Measurements from ENCODE around the gene STRAP. TPM values are rescaled to one million over a fixed set of nuclear protein-coding genes. Genes with fewer than 3 reads are reported as not detected.

The STRAP gene
- total and polyA plus RNA-seq, 10 donors: 41.9 to 68.8 (median 57.2) TPM

GRCh38 chr12:15858353-15858752 lies 23.8 kb upstream of the STRAP start:
- intact Hi-C loops (cut with DNase I; ENCODE audit: low total_unique reads): loop anchor here (5.0 to 10.0 kb wide), 2 partner anchors 266 to 584 kb away; no protein-coding TSS in a partner anchor
- Histone ChIP-seq H3K4me3 (no peak overlapping the region), H3K4me1 (peaks cover 0 to 3% (median 0%) of the 10 kb centered on the region in 6 donors), H3K36me3 (no peaks in the 10 kb centered on the region), H3K9me3 (no peaks in the 10 kb centered on the region), H3K27ac (no peak overlapping the region), H3K27me3 (replicated peaks in 1 of 7) (peaks cover 0 to 14% (median 0%) of the 10 kb centered on the region in 7 donors)
- 31 to 47% (median 40%) methylated on average over 2 of the region's 2 CpGs for WGBS, 5 donors
- no peak for TF ChIP-seq CTCF (IDR thresholded peaks at IDR 0.05 in 8 of 11, conservative IDR thresholded peaks at IDR 0.05 in 3 of 11)
- TF ChIP-seq POLR2AphosphoS5 (IDR thresholded peaks at IDR 0.05): no peak
- TF ChIP-seq POLR2A (IDR thresholded peaks at IDR 0.05): no peak
- no peak for DNase-seq

- H3K27me3 ChIP-seq (replicated peaks in 1 of 7): peaks cover 0 to 14% (median 0%) of the 10 kb centered on the region in 7 donors
- H3K4me1 ChIP-seq: peaks cover 0 to 9% (median 0%) of the 10 kb centered on the region in 6 donors
- no peak for TF ChIP-seq POLR2AphosphoS5 (IDR thresholded peaks at IDR 0.05)
- no peak for TF ChIP-seq CTCF (IDR thresholded peaks at IDR 0.05 in 8 of 11, conservative IDR thresholded peaks at IDR 0.05 in 3 of 11)
- no peak for TF ChIP-seq POLR2A (IDR thresholded peaks at IDR 0.05)
- H3K27ac ChIP-seq: no peak overlapping the region
- H3K9me3 ChIP-seq: no peaks in the 10 kb centered on the region
- WGBS, 5 donors: 76 to 90% (median 81%) methylated on average over 4 of the region's 4 CpGs
- H3K4me3 ChIP-seq: no peak overlapping the region
- no peaks in the 10 kb centered on the region for H3K36me3 ChIP-seq
- intact Hi-C loops (cut with DNase I; ENCODE audit: low total_unique reads): loop anchor here (5.0 to 10.0 kb wide), 2 partner anchors 267 to 584 kb away; no protein-coding TSS in a partner anchor
- DNase-seq: no peak
Observed at GRCh38 chr12:15859116-15859515, 23.1 kb upstream of the STRAP start.

- no peak for DNase-seq
- Histone ChIP-seq H3K36me3 (no peaks in the 10 kb centered on the region), H3K4me3 (no peak overlapping the region), H3K27ac (no peak overlapping the region), H3K9me3 (no peaks in the 10 kb centered on the region), H3K4me1 (peaks cover 0 to 10% (median 0%) of the 10 kb centered on the region in 6 donors), H3K27me3 (replicated peaks in 1 of 7) (peaks cover 0 to 9% (median 0%) of the 10 kb centered on the region in 7 donors)
- 10 to 33% (median 15%) methylated on average over 1 of the region's 1 CpG for WGBS, 5 donors
- TF ChIP-seq POLR2AphosphoS5 (IDR thresholded peaks at IDR 0.05): no peak
- TF ChIP-seq CTCF (IDR thresholded peaks at IDR 0.05 in 8 of 11, conservative IDR thresholded peaks at IDR 0.05 in 3 of 11): no peak
- no peak for TF ChIP-seq POLR2A (IDR thresholded peaks at IDR 0.05)
- intact Hi-C loops (cut with DNase I; ENCODE audit: low total_unique reads): no loop called here
Observed at GRCh38 chr12:15861404-15861803, 20.8 kb upstream of the STRAP start.

- intact Hi-C loops (cut with DNase I; ENCODE audit: low total_unique reads): no loop called here
- 90 to 97% (median 91%) methylated on average over 1 of the region's 1 CpG for WGBS, 5 donors
- H3K9me3 ChIP-seq: no peaks in the 10 kb centered on the region
- H3K36me3 ChIP-seq: no peaks in the 10 kb centered on the region
- no peak overlapping the region for H3K27ac ChIP-seq
- H3K4me1 ChIP-seq: peaks cover 0 to 10% (median 0%) of the 10 kb centered on the region in 6 donors
- H3K4me3 ChIP-seq: no peak overlapping the region
- TF ChIP-seq CTCF (IDR thresholded peaks at IDR 0.05 in 8 of 11, conservative IDR thresholded peaks at IDR 0.05 in 3 of 11) (no peak), POLR2AphosphoS5 (IDR thresholded peaks at IDR 0.05) (no peak), POLR2A (IDR thresholded peaks at IDR 0.05) (no peak)
- H3K27me3 ChIP-seq (replicated peaks in 1 of 7): peaks cover 0 to 9% (median 0%) of the 10 kb centered on the region in 7 donors
- DNase-seq: no peak
Observed at GRCh38 chr12:15862840-15863239, 19.3 kb upstream of the STRAP start.

Measured in spleen (tissue), 11 donors.